Stimulated activated naive CD4-positive, alpha-beta T cell (primary cell): Measurements from ENCODE around the gene PCCA.
"Not testable (repeated sequence)": the region's sequence is repeated elsewhere in the genome, so short reads cannot be mapped to it uniquely, and the experiment has no call there.

Source experiments
- DNase-seq, 6 experiments: peaks; one replicate each; lab custom pipeline; 2025; lab: John Stamatoyannopoulos, UW

PCCA gene

DNA sequence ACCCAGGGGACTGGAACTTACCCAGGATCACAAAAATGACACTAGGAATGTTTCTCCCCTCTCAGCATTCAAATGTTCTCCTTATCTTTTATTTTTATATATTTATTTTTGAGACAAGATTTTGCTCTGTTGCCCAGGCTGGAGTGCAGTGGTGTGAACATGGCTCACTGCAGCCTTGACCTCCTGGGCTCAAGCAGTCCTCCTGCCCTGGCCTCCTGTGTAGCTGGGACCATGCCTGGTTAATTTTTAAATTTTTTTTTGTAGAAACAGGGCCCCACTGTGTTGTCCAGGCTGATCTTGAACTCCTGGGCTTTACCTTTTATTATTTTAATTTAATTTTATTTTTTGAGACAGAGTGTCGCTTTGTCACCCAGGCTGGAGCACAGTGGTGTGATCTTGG, 108.2 kb downstream of the PCCA start:
- DNase-seq = no peak

DNA sequence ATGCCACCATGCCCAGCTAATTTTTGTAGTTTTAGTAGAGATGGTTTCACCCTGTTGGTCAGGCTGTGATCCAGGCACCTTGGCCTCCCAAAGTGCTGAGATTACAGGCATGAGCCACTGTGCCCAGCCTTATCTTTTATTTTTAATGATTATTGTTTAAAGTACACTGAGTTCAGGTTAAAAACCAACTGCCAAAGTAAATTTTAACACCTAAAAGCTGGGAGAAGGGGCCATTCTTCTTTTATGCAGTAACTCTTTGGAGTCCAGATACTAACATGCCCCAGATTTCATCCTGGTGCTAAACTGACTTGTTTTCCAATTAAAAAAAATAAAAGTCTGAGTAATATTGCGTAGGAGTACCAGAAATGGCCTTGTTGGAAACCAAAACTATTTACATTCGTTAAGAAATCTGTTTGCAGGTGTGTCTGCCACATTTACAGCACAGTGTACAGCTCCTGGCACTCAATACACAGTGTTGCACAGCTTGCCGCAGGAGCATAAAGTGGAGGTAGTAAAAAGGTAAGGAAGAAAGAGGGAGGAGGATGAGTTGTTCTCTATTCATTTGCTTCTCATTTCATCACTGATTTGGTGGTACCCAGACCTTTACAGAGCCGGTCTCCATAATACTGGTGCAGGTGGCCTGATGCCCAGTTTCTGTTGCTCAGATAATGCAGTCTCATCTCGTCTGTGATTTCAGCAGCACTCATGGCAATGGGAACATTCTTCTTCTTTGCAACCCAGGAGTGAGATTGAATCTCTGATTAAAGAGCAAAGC, 108.9 kb downstream of the PCCA start:
- no peak for DNase-seq

DNA sequence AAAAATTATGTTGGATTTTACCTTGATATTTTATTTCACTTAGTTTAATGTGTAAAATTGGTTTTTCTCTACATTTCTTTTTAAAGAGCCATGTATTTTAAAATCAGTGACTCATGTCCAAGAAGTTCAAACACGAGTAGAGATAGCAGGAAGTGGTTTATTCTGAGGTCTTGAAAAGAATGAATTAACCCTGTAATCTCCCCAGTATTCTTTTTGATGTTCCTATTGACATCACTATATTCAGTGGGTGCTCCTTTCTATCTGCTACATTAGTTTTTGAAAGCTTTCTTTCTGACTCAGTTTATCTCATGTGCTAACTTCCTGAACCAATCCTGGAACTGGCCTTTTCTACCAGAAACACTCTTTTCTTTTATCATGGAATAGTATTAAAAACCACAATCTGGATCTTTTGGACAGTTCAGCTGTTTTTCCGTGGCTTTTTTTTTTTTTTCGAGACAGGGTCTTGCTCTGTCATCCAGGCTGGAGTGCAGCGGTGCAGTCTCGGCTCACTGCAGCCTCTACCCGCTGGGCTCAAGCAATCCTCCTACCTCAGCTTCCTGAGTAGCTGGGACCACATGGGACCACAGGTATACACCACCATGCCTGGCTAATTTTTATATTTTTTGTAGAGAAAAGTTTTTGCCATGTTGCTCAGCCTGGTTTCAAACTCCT, 114.9 kb downstream of the PCCA start:
- peak in 3 of 6 experiments; percentile 24 to 51 (median 39) for DNase-seq

DNA sequence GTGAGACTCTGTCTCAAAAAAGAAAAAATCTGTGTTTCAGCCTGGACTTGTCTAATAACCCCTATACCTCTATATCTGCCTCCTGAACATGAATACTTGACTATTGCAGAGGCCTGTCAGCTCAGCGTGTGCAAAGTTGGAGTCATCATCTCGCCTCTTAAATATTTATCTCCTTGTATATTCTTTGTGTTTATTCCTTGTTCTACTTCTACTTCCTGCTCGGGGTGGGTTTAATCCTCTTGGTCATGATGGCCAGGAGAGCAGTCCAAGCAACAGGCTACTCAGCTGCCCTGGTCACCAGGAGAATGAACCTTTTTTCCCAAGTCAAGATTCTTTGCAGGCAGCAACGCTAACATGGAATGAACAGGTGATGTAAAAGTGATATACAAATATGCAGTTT, 119.1 kb downstream of the PCCA start:
- no peak for DNase-seq

DNA sequence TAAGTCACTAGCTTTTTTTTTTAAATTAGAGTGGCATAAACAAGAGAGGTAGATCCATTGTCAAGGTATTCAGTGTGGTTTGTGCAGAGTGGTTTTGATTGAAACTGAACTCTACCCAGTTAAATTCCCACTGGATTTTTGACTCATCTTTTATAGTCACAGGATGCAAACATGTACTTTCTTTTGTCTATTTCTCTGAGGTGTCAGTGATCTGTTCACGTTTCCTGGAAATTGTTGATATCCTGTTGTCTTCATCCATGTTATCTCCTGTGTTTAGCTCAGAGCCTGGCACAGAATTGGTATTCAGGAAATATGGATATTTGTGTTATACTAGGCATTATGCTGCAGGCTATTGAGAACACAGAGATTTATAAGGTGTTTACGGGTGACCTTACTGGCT, 119.7 kb downstream of the PCCA start:
- DNase-seq = no peak

DNA sequence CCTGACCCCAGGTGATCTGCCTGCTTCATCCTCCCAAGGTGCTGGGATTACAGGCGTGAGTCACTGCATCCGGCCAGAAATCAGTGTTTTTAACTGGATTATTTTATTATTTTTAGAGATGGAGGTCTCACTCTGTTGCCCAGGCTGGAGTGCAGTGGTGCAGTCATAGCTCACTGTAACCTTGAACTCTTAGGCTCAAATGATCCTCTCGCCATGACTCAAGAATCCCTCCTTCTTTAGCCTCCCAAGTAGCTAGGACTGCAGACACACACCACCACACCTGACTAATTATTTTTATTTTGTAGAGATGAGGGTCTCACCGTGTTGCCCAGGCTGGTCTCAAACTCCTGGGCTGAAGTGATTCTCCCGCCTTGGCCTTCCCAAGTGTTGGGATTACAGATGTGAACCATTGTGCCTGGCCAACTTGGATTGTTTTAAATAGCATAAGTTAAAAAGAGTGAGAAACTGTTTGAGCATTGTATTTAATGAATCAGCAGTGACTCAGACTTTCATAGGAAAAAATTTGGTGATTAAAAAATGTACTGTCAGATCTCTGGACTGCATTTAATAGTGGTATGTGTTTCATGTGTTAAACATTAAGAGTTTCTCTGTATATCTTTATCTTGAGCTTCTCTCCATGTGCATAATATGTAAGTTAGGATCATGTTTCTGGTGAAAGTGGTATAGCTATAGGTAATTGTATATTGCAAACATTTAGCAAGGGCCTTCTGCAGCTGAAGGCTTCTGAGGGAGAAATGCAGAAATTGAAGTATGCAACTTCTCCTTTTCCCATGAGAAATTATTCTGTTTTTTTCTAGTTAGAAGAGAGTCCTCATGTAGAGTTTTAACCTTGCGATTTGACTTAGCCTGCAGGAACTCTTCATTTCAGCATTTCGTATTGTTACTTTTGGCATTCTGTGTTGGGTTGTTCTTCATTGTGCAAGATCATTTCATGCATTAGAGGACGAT, 121.2 kb downstream of the PCCA start:
- DNase-seq = no peak

DNA sequence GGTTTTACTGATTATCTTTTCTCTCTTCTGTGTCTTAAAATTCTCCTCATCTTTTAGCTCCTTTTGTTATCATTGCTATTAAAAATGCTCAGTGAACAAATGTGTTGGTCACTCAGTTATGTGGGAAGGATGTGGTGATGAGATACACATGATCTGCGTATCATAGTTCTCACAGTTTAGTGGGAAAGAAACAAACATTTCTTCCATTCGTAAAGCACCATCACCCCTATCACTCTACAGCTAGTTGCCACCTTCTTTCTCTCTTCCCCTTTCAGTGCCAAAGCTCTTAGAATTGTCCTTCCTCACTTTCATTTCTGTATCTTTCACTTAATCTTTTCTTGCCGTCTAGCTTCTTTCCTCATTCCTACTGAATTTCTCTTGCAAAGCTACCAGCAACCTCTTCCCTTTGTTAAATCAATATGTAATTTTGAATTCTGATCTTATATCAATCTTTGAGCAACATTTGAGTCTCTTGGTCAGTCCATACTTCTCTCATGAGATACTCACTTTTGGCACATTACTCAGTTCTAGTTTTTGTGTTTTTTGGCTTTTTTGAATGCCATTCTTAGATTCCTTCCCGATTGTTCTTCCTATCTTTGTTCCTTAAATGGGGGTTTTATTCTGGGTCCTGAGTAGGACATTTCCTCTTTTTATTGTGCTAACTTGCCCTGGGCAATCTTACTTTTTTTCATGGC, 122.3 kb downstream of the PCCA start:
- DNase-seq = no peak

DNA sequence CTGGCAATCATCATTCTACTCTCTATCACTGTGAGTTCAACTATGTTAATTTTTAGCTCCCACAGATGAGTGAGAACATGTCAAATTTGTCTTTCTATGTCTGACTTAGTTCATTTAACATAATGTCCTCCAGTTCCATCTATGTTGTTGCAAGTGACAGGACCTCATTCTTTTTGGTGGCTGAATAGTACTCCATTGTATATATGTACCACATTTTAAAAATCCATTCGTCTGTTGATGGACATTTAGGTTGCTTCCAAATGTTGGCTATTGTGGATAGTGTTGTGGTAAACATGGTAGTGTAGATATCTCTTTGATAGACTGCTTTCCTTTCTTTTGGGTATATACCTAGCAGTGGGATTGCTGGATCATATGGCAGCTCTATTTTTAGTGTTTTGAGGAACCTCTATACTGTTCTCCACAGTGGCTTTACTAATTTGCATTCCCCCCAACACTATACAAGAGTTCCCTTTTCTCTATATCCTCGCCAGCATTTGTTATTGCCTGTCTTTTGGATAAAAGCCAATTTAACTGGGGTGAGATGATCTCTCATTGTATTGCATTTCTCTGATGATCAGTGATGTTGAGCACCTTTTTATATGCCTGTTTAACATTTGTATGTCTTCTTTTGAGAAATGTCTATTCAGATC, 124.1 kb downstream of the PCCA start:
- DNase-seq = no peak

DNA sequence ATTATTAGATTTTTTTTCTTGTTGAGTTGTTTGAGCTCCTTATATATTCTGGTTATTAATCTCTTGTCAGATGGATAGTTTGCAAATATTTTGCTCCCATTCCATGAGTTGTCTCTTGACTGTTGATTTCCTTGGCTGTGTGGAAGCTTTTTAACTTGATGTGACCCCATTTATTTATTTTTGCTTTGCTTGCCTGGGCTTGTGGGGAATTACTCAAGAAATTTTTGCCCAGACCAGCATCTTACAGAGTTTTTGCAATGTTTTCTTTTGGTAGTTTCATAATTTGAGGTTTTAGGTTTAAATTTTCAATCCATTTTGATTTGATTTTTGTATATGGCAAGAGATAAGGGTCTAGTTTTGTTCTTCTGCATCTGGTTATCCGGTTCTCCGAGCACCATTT, 124.7 kb downstream of the PCCA start:
- DNase-seq = no peak

DNA sequence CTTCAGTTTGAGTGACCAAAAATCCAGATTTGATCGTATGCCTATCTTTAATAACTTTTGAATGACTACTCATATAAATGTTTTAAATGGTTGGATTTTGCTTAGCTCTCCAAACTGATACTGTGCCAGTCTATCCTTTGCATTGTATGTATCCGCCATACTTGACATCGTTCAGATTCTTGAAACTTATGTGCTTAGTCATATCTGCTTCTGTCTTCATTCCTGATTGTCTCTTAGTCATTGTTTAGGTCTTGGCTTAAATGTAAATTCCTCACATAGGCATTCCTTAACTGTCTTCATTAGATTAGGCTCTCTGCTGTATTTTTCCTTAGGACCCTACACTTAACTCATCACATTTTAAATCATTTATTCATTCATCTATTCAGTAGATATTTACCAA, 126.0 kb downstream of the PCCA start:
- no peak for DNase-seq

DNA sequence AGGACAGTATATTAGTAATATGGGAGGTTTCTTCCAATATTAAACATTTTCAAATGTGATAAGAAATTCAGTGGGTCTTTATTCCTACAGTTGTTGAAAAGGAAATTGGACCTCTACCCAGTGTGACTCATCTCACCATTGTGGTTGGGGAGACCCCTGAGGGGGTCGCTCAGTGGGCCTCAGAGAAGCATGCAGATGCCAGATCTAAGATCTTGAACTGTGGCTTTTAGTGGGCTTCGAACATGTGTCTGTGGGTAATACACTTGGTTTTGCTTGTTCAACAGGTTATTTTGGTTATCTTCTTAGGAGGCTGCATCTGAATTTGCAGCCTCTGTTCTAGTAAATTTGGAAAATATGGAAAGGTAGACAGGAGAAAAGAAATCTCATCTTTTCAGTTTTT, 132.3 kb downstream of the PCCA start:
- no peak for DNase-seq

DNA sequence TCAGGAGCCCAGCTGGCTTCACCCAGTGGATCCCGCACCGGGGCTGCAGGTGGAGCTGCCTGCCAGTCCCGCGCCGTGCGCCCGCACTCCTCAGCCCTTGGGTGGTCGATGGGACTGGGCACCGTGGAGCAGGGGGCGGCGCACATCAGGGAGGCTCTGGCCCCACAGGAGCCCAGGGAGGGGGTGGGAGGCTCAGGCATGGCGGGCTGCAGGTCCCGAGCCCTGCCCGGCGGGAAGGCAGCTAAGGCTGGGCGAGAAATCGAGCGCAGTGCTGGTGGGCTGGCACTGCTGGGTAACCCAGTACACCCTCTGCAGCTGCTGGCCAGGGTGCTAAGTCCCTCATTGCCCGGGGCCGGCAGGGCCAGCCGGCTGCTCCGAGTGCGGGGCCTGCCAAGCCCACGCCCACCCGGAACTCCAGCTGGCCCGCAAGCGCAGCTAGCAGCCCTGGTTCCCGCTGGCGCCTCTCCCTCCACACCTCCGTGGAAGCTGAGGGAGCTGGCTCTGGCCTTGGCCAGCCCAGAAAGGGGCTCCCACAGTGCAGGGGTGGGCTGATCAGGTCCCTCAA, 135.2 kb downstream of the PCCA start:
- not testable (repeated sequence) for DNase-seq

DNA sequence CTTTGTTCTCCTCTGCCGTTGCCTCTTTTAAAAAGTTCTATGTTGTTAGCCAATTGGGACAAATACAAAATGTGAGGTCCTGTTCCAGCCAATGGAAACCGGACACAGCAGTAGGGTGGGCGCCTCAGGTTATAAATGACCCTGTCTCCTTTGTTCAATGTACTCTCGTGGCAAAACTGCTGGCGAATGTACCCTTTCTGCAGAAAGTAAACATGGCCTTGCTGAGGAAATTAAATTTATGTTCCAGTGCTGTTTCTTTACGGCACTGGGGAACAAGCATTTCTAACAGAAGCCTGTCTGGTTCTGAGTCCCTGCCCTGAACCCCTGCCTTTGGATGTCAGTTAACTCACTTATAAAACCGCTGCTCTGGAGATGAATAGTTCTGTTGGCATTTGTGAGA, 140.7 kb downstream of the PCCA start:
- no peak for DNase-seq

DNA sequence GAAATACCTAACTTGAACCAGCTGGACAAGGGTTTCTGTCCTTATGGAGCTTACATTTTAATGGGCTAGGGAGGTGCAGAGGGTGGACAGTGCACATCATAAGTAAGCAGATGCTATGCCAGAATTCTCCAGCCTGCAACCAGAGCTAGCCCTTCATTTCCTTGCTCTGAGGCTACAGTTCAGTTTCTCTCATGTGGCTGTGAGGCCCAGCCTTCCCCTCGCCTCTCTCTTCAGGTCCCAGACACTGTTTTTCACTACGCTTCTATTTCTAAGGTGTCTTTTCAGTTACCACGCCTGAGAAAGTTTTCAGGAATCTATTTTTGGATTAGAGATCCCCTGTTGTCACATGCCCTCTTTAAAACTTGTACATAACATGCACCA, 141.9 kb downstream of the PCCA start:
- no peak for DNase-seq

DNA sequence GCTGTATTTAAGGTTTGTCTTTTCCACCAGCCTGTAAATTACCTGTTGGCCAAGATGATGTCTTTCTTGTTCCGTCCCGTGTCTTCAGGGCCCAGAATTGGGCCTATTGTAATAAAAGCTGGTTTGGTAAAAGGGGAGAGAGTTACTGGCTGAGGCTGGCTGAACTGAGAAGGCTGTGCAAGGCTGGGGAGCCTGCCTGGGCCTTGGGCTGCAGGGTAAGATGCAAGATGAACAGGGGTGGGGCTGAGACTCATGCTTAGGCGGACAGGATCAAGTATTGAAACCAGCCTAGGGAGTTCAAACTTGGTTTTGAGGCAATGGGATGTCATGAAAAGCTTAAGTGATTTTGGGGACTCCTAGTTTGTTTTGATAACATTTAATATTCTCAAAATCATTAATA, 142.3 kb downstream of the PCCA start:
- no peak for DNase-seq

DNA sequence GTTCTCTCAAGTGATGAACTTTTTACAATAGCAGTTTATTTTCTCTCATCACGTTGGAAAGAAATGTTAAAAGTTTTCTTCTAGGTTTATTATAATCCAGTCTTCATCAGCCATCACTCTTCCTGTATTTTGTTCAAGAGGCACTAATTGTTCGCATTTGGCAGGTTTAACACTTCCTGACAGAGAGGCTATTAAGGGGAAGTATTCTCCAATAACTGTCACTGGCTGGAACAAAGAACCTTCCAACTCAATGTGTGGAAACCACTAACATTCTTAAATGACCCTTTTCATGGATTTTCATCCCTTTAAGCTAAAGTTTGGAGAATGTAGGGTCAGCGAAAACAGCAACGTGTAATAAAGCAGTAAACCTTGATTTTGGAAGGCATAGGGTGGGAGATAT, 145.1 kb downstream of the PCCA start:
- DNase-seq = no peak

DNA sequence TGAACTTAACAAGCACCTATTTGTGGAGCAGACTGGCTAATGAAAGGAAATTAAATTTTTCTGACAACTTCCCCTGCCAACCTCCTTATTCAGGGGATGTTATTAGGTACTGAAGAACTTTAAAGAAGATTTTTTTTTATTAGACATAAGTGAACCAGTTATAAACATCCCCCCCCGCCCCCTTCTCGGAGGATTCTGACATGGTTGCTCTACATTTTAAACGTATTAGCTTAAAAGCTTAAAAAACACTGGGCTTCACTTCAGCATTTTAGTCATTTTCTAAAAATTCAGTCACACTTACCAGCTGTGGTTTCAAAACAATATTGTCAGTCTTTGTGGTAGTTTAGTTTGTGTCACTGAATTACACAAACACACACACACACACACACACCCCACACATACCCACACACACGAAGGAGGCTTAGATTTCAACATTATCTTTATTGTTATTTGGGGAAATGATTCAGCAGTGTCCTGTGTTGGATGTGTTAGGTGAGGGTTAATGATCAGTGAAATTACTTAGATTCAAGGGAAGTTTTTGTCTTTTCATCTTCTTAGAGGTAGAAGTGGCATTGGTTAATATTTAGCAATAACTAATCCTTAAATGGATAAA, 145.7 kb downstream of the PCCA start:
- DNase-seq = no peak

DNA sequence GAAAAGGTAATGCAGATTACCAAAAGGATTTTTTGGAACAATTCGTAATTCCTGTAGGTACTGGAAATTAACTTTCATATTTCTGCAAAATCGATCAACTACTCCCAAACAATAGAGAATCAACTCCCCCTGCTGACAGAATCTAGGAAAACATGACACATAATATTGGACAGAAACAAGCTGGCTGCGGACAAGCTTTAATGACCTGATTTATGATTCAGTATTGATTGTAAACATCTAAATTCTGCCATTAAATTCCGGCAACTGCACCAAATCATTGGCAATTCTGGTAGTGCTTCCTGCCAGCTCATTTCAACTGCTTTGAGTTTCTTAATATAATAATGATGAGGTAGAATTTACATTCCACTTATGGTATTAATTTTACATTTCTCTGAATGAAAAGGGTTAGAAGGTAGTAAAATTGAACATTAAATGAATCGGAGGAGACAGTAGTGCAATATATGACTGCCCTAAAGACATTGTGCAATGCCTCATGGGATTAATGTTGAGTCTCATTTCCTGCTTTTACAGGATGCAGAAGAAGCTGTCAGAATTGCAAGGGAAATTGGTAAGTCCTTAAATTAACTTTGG, 146.5 kb downstream of the PCCA start:
- DNase-seq = peak in 4 of 6 experiments; percentile 0 to 44 (median 20)

DNA sequence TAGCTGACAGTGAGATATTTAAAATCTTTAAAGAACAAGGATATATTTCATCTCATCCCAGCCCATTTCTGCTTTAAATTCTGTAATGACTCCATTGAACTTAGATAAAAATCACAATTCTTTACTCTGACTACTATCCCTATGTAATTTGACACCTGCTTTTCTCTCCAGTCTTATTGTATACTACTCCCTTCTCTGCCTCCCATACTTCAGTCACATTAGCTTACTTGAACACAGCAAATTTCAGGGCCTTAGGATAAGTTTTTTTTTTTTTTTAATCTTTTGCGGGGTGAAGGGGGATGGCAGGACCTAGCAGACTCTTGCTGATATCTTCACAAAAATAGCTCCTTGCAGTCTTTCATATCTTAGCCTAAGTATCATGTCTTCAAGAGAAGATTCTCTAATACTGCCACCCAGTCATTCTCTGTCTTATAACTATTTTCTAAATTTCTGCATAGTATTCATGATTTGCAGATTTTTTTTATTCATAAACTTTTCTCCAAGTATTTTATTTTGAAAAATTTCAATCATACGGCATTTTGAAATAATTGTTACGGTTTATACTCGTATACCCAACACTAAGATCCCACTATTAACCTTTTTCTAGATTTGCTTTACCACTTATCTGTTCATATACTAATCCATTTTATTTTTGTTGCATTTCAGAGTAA, 151.4 kb downstream of the PCCA start:
- DNase-seq = no peak

DNA sequence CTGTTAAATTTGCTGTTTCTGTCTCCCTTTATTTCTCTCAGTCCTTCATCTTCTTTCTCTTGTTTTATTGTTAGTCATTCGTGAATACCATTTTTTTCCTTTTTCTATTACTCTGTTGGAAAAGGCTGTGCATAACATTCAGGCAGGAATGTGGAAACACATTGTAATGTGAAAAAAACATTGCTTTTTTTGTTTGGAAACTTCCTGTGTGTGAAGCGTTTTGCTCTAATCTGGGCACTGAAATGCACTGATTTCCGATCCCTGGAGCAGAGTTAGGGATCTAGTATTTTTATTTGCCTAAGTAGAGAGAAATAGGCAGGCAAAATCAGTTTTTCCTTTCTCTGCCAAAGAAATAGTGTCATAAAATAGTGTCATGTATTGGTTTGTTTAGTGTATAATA, 155.5 kb downstream of the PCCA start:
- no peak for DNase-seq
